Measurements from ENCODE around the gene WDR88. TPM values are rescaled to one million over a fixed set of nuclear protein-coding genes. Genes with fewer than 3 reads are reported as not detected.
A peak's percentile ranks its signal among the peaks of the same experiment; 100 is the strongest.

WDR88 gene
- polyA plus RNA-seq, 2 of the 4 experiments (the other 2 are of a cell fraction), result 0.04 TPM; not detected in 1

DNA sequence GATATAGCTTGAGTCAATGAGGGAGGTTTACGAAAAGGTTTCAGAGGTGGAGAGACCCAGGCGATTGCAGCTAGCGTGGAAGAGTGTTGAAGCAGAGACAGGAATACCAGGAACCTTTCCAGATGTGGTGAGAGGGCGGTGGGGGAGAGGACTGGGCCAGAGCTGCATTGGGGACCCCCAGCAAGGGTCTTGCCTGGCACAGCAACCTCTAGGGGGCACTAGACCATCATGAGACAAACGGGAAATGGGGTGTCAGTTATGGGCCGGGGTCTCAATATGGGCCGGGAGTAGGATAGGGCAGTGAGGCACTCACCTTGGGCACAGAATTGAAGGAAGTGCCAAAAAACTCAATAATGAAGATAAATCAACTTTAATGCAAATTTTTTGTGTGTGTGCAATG lies 60.1 kb downstream of the WDR88 start:
- ChIA-PET CTCF (interaction anchor here (0.7 to 16.7 kb wide), 10 partner anchors 8 to 500 kb away, joined by 3 to 279 read pairs (median 4); partner anchors contain the start of gene NUDT19), POLR2A (interaction anchor here (1.0 kb wide), 1 partner anchor 15 kb away, joined by 3 read pairs; no protein-coding TSS in a partner anchor)
- ATAC-seq (no peak), FAIRE-seq (no peak), DNase-seq (ENCODE audit: low read depth in 1 of 2, low spot score in 1 of 2) (no peak)
- peaks cover 10% of the 10 kb centered on the region; the same call in 2 of the 3 replicates for H3K4me1 ChIP-seq
- H3K9me3 ChIP-seq, result no peaks in the 10 kb centered on the region
- H3K4me3 ChIP-seq, result no peak overlapping the region
- no peak overlapping the region for H3K4me2 ChIP-seq
- TF ChIP-seq, protein P1, sequence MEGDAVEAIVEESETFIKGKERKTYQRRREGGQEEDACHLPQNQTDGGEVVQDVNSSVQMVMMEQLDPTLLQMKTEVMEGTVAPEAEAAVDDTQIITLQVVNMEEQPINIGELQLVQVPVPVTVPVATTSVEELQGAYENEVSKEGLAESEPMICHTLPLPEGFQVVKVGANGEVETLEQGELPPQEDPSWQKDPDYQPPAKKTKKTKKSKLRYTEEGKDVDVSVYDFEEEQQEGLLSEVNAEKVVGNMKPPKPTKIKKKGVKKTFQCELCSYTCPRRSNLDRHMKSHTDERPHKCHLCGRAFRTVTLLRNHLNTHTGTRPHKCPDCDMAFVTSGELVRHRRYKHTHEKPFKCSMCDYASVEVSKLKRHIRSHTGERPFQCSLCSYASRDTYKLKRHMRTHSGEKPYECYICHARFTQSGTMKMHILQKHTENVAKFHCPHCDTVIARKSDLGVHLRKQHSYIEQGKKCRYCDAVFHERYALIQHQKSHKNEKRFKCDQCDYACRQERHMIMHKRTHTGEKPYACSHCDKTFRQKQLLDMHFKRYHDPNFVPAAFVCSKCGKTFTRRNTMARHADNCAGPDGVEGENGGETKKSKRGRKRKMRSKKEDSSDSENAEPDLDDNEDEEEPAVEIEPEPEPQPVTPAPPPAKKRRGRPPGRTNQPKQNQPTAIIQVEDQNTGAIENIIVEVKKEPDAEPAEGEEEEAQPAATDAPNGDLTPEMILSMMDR (IDR thresholded peaks at IDR 0.05), result peak; percentile 30; the same call in 2 of the 3 replicates
- TF ChIP-seq CBX2 (IDR thresholded peaks at IDR 0.05; ENCODE audit: borderline replicate concordance, low read depth), result no peak
- no peak for TF ChIP-seq FOSL2 (IDR thresholded peaks at IDR 0.05)
- no peak for TF ChIP-seq FOSL2 (CRISPR knock-in tag; IDR thresholded peaks at IDR 0.05)
- TF ChIP-seq POLR2A (IDR thresholded peaks at IDR 0.05; ENCODE audit: low read length), result no peak
- no peak for TF ChIP-seq RCOR1 (IDR thresholded peaks at IDR 0.05; ENCODE audit: low read depth, low read length)
- no peak for TF ChIP-seq HOXB13 (CRISPR knock-in tag; IDR thresholded peaks at IDR 0.05; ENCODE audit: low read depth)
- H3K27ac ChIP-seq, result no peak overlapping the region
- WGBS (ENCODE audit: missing lambda C conversion rate), result 62% methylated on average over 7 of the region's 7 CpGs

DNA sequence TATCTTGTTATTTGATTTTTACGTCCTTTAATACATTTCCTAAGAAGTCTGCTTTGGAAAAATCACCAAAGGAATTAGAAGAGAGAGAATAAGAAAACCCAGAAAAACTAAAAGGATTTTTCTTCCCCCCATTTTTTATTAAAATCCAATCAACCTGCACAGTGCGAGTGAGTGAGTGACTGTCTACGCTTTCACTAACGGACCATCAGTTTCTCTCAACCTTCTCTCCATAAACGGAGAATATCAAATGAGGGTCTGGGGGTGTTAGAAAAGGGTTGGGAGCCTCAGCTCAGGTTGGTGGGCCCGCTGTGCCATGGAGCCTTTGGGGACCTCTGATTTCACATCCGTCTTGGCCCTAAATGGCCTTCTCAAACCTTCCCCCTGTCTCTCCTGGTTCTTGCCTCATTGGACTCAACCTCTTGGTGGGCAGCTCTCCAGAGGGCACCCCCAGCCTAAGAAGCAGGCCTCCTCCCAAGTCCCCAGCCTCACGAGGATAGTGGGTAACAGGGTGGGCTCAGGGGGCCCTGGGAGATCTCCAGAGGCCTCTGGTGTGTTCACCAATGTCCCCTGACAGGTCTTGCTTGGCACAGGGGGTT lies 61.5 kb downstream of the WDR88 start:
- Histone ChIP-seq H3K4me3 (peak overlapping the region; percentile 69; the same call in 2 of the 3 replicates), H3K4me1 (peaks cover 10% of the 10 kb centered on the region; the same call in 2 of the 3 replicates), H3K27ac (peak overlapping the region; percentile 71 to 91; a peak in 4 of 6 replicates), H3K4me2 (peak overlapping the region; percentile 92), H3K9me3 (no peaks in the 10 kb centered on the region)
- no peak for DNase-seq (ENCODE audit: low read depth in 1 of 2, low spot score in 1 of 2)
- CTCF ChIA-PET, result interaction anchor here (0.6 to 16.7 kb wide), 3 partner anchors 9 to 318 kb away, joined by 5 to 279 read pairs (median 137); no protein-coding TSS in a partner anchor
- POLR2A ChIA-PET, result interaction anchor here (1.6 kb wide), 1 partner anchor 17 kb away, joined by 4 read pairs; no protein-coding TSS in a partner anchor
- no peak; a peak in 1 of 6 replicates for ATAC-seq
- WGBS (ENCODE audit: missing lambda C conversion rate), result 82% methylated on average over 8 of the region's 8 CpGs
- no peak for TF ChIP-seq TFCP2L1 (CRISPR knock-in tag; IDR thresholded peaks at IDR 0.05)
- TF ChIP-seq FOSB (CRISPR knock-in tag; IDR thresholded peaks at IDR 0.05), result no peak
- TF ChIP-seq RFX5 (IDR thresholded peaks at IDR 0.05), result no peak
- TF ChIP-seq POLR2AphosphoS2 (conservative IDR thresholded peaks at IDR 0.05; ENCODE audit: low read length), result no peak
- TF ChIP-seq TP53 (CRISPR knock-in tag; IDR thresholded peaks at IDR 0.05), result no peak
- no peak for TF ChIP-seq POLR2A (IDR thresholded peaks at IDR 0.05; ENCODE audit: low read length)
- FAIRE-seq, result peak; percentile 13

DNA sequence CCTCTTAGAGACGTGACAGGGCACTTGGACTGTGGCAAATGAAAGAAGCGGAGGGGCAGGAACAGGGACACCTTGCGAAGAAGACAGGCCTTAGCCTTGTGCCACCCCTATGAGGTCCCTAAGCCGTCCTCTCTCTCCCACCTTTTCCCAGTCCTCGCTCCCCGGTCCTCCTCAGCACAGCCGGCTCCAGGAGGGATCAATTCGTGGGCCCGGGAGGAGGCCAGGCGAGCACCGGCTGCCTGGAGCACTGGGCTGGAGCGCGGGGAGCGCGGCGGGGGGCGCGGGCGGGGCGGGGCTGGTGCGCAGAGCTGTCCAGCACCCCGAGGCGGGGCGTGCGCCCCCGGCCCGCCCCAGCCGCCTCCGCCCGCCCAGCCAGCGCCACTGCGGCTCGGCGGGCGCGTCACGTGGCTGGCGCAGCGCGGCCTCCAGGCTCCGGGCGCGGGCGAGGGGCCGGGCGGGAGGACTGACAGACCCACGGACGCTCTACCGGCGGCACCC lies 62.0 kb downstream of the WDR88 start, which contains the start of gene LRP3:
Gene LRP3 (plus strand): TSS at position 466 of the 498 bp plus-strand sequence. CDS start 456 bp downstream, outside the sequence.
- DNase-seq (ENCODE audit: low read depth in 1 of 2, low spot score in 1 of 2) (peak in 1 of 2 experiments; percentile 55), ATAC-seq (peak; percentile 59 to 64), FAIRE-seq (no peak)
- no peak for TF ChIP-seq EHMT2 (IDR thresholded peaks at IDR 0.05; ENCODE audit: low read depth)
- TF ChIP-seq SREBF2 (IDR thresholded peaks at IDR 0.05), result no peak
- TF ChIP-seq EP300 (IDR thresholded peaks at IDR 0.05), result no peak
- no peak for TF ChIP-seq CHD2 (IDR thresholded peaks at IDR 0.05; ENCODE audit: low read length, partially characterized antibody)
- TF ChIP-seq POLR2AphosphoS2 (conservative IDR thresholded peaks at IDR 0.05; ENCODE audit: low read length), result no peak
- TF ChIP-seq ZFP36 (IDR thresholded peaks at IDR 0.05; ENCODE audit: borderline replicate concordance, partially characterized antibody), result no peak
- no peak for TF ChIP-seq FOSB (CRISPR knock-in tag; IDR thresholded peaks at IDR 0.05)
- peak; percentile 36; the same call in 1 of the 2 replicates for TF ChIP-seq POLR2A (IDR thresholded peaks at IDR 0.05; ENCODE audit: low read length)
- TF ChIP-seq TP53 (CRISPR knock-in tag; IDR thresholded peaks at IDR 0.05), result no peak
- TF ChIP-seq, protein P2, sequence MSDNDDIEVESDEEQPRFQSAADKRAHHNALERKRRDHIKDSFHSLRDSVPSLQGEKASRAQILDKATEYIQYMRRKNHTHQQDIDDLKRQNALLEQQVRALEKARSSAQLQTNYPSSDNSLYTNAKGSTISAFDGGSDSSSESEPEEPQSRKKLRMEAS (IDR thresholded peaks at IDR 0.05), result 0 out of 2 replicates have a peak, but pooled peaks have one; percentile 40
- TF ChIP-seq FOSL2 (IDR thresholded peaks at IDR 0.05), result no peak
- no peak for TF ChIP-seq FOSL2 (CRISPR knock-in tag; IDR thresholded peaks at IDR 0.05)
- TF ChIP-seq MAFK (IDR thresholded peaks at IDR 0.05; ENCODE audit: partially characterized antibody), result no peak
- TF ChIP-seq KDM5A (IDR thresholded peaks at IDR 0.05), result no peak
- no peak for TF ChIP-seq RNF2 (IDR thresholded peaks at IDR 0.05; ENCODE audit: borderline replicate concordance, low read depth)
- TF ChIP-seq, protein P3, sequence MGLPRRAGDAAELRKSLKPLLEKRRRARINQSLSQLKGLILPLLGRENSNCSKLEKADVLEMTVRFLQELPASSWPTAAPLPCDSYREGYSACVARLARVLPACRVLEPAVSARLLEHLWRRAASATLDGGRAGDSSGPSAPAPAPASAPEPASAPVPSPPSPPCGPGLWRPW (IDR thresholded peaks at IDR 0.05), result no peak
- TF ChIP-seq, protein P4, sequence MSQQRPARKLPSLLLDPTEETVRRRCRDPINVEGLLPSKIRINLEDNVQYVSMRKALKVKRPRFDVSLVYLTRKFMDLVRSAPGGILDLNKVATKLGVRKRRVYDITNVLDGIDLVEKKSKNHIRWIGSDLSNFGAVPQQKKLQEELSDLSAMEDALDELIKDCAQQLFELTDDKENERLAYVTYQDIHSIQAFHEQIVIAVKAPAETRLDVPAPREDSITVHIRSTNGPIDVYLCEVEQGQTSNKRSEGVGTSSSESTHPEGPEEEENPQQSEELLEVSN (IDR thresholded peaks at IDR 0.05; ENCODE audit: borderline replicate concordance, low read depth), result no peak
- Histone ChIP-seq H3K4me2 (peak within 1 kb of the TSS; percentile 92), H3K4me3 (peak within 1 kb of the TSS; percentile 69), H3K9me3 (no peaks in the 10 kb centered on the region), H3K27ac (peak within 1 kb of the TSS; percentile 71 to 91), H3K4me1 (peaks cover 10% of the 10 kb centered on the region; the same call in 2 of the 3 replicates)
- POLR2A ChIA-PET, result interaction anchor here (1.6 kb wide), 1 partner anchor 17 kb away, joined by 4 read pairs; no protein-coding TSS in a partner anchor
- 31% methylated on average over 9 of the region's 50 CpGs for WGBS (ENCODE audit: missing lambda C conversion rate)
- CTCF ChIA-PET, result interaction anchor here (0.6 to 16.7 kb wide), 4 partner anchors 9 to 319 kb away, joined by 5 to 279 read pairs (median 83); no protein-coding TSS in a partner anchor

Measured in A549 (cell line).